ENCODE measurements around the gene KRT17.

KRT17 gene

GRCh38 chr17:41624208-41625101 is at the start of gene KRT17:
KRT17 (minus strand) TSS chr17:41624575; CDS start chr17:41624509, 66 bp downstream.
- no peak for DNase-seq (ENCODE audit: low read depth)

DNA sequence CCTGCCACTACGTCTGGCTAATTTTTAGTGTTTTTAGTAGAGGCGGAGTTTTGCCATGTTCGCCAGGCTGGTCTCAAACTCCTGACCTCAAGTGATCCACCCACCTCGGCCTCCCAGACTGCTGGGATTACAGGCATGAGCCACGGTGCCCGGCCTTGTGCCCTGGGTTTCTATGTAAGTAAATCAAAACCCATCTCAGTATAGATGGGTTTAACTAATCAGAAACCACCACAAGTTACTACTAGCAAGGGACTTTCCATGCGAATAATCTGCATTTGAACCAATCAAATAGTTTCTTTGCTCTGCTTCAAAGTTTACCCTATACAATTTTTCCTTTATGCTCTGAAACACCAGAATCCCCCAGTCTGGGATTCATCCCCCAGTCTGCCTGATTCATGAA is 47.8 kb upstream of the KRT17 start:
- no peak for DNase-seq (ENCODE audit: low read depth)

- no peak for DNase-seq (ENCODE audit: low read depth)
These were observed 43.1 kb upstream of the KRT17 start for GRCh38 chr17:41667280-41668041.

GRCh38 chr17:41666708-41667279 is 42.4 kb upstream of the KRT17 start:
- peak; percentile 72 for DNase-seq (ENCODE audit: low read depth)

DNA sequence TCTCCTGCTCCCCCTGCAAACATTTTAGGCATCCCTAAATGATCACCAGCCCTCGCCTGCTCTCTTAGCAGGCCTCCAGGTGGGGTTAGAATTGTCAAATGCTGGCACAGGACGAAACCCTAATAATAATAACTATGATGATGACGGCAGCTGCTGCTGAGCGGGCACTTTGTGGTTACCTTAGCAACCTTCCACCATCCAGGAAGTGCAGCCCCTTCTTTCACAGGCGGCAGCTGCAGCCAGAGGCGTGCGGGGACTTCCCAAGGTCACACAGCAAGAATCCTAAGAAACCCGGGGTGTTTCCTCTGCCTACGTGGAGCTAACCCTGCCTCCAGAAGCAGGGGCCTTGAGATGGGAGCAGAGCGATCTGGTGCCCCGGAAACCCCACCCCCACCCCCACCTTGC is 41.9 kb upstream of the KRT17 start:
- DNase-seq (ENCODE audit: low read depth) = peak; percentile 41

GRCh38 chr17:41665566-41666236 is 41.3 kb upstream of the KRT17 start:
- peak; percentile 83 for DNase-seq (ENCODE audit: low read depth)

DNA sequence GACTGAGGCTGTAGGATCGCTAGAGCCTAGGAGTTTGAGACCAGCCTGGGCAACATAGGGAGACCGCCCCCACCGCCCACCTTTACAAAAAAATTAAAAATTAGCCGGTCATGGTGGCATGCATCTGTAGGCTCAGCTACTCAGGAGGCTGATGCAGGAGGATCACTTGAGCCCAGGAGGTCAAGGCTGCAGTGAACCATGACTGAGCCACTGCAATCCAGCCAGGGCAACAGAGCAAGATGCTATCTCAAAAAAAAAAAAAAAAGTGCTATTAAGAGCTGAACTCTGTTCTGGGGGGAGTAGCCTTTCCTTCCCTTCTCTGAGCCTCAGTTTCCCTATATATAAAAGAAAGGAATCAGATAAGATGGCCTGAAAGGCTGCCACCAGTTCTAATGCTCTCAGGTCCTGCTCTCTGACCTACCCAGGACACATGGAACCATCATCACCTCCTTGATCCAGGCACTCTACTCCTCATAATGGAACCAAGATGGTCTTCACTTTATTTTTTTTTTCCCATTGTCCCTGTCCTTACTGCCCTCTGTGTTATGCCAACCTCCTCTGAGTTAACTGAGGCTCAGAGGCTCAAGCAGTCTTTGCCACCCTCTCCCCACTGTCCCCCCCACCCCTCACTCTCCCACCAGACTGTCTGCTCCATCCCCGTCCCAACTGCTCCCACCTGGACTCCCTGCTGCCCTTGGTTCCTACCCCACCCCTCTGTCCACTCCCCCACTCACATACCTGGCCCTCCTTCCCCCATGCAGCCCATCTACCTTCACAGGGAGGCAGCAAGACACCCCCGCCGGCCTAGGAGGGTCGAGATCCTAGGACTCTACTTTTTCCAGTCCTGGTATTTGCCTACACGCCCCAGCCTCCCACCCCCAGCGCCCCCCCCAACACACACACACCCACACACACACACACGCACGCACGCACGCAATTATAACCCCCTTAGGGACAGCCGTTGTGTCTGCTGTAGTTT is 40.5 kb upstream of the KRT17 start:
- no peak for DNase-seq (ENCODE audit: low read depth)

DNA sequence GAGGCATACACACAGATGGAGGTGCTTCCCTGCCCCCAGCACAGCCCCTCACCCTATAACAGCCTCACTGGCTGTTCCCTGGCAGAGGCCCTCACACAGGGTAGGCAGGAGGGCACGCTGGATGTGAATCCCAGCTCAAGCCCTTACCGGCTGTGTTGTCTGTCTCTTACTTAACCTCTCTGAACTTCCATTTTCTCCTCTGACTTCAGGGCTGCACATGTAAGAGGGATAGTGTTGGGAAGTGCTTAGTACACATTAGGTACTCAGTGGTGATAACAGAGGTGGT is 39.7 kb upstream of the KRT17 start:
- no peak for DNase-seq (ENCODE audit: low read depth)

- no peak for DNase-seq (ENCODE audit: low read depth)
These were observed 39.2 kb upstream of the KRT17 start for GRCh38 chr17:41663451-41664171.

- DNase-seq (ENCODE audit: low read depth) = no peak
These were observed 35.9 kb upstream of the KRT17 start for GRCh38 chr17:41660221-41660711.

DNA sequence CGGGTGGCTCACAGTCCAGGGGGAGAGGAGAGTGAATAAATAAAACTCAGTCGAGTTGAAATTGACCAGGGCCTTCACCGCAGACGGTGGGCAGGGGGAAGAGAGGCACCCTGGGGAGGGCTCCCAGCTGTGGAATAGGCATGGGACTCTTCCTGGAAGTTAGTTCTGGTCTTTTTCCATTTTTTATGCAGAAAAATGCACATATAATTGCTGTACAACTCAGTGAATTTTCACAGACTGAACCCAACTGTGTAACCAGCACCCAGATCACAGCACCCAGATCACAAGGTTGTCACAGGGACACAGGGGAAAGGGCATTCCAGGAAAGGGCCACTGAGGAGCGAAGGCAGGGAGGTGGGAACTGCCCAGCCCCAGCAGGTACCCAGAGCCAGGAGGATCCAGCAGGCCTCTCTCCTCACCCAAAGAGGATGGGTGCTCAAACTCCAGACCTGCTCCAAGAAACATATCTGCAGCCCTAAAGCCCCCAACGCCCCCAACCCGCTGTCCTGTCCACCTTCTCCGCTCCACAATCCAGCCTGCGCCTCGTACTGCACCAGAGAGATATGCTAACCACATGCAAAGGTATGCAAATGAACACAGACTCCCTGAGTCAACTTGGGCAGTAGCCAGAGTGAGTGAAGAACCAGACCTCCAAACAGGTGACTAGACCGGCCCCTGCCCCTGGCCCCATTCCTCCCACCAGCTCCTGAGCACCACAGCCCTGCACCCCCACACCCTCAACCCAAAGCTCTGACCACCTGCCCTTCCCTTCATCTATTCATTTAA is 35.2 kb upstream of the KRT17 start:
- no peak for DNase-seq (ENCODE audit: low read depth)

DNA sequence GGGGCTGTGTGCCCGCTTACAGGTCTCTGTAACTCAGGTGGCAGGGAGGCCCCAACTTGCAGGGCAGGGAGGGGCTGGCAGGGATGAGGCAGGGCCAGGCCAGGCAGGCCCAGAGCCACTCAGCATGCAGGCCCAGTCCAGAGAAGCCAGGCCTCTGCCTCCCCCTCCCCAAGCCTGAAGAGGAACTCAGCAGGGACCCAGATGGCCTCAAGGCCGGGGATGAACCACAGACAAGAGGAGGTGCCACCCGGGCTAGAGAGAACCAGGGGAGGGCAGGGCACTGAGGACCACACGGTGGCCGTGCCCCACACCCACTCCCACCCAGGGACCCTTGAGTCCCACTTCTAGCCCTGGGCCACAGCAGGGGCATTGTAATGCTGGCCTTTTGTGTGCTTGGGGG is 34.5 kb upstream of the KRT17 start:
- DNase-seq (ENCODE audit: low read depth) = no peak

GRCh38 chr17:41657936-41658335 is 33.6 kb upstream of the KRT17 start:
- DNase-seq (ENCODE audit: low read depth) = no peak

DNA sequence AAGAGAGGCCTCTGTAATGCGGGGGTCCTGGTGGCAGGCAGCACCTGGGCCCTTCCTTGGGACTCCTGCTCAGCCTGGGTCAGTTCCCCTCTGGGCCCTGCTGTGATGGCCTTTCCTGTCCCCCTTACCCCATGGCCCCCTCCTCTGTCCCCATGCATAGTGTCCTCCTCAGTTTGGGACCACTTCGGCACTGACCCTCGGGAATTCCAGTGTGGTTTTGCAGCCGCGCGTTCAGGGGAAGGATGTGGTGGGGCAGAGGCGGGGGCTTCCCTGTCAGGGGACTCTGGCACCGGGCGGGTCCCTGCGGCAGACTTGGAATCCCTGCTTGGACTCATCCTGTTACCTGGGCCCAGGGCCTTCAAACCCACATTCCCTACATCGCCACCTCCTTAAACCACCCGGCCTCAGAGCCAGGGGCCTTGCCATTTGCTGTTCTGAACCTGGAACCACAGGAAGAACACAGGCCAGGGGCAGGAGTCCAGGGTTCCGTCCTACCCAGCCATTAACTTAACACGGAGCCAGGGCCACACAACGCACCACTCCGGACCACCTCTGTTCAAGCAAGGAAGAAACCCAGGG is 32.9 kb upstream of the KRT17 start:
- no peak for DNase-seq (ENCODE audit: low read depth)

DNA sequence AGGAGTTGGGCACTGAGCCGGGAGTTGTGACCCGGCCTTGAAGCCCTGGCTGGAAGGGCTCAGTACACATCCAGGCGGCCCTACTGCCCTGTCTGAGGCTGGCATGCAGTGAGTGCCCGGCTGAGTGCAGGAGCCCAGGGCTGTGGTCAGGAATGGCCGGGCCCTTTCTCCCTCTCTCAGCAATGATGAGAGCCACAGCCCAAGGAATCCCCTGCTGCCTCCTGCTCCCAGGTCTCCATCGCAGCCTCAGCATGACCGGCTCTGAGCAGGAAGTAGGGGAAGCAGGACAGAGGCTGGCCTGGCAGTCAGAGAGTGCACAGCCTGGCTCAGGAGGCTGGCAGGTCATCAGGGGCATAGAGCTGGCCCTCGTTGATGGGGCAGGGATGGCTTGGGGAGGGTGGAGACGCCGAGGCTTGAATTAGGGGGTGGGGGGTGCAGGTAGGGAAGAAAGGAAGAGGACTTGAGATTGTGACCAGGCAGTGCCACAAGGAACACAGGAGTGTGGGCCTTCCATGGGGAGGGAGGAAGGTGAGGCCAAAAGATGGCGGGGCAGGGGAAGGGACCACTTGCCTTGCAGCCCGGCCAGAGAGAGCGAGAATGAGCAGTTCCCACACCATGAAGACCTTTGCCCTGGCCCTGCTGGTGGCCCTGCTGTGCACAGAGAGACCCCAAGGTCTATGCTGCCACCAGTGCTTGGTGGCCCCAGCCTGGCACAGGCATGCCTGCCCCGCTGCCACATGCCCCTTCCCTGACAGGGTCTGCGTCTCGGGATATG is 32.1 kb upstream of the KRT17 start:
- DNase-seq (ENCODE audit: low read depth) = no peak

DNA sequence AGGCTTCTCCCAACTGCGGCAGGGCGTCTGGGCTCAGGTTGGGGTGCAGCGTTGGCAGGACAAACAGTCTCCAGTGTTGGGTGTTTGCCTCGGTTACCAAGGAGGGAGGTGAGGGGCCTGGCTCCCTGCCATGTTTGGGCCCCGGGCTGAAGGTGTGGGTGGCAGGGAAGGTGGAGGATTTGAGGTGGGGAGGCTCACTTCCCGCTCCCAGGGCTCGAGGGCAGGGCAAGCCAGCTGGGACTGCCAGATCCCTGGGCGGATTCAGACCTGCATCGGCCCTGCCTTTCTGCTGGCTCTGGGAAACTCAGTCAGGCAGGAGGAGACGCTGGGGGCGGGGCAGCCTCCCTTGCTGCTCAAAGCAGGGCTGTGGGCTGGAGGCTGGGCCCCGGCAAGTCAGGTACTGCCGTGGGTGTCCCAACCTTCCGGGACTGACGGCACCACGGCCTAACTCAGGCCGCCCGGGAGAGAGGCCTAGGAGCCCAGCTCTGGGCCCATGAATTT is 31.3 kb upstream of the KRT17 start:
- no peak for DNase-seq (ENCODE audit: low read depth)

DNA sequence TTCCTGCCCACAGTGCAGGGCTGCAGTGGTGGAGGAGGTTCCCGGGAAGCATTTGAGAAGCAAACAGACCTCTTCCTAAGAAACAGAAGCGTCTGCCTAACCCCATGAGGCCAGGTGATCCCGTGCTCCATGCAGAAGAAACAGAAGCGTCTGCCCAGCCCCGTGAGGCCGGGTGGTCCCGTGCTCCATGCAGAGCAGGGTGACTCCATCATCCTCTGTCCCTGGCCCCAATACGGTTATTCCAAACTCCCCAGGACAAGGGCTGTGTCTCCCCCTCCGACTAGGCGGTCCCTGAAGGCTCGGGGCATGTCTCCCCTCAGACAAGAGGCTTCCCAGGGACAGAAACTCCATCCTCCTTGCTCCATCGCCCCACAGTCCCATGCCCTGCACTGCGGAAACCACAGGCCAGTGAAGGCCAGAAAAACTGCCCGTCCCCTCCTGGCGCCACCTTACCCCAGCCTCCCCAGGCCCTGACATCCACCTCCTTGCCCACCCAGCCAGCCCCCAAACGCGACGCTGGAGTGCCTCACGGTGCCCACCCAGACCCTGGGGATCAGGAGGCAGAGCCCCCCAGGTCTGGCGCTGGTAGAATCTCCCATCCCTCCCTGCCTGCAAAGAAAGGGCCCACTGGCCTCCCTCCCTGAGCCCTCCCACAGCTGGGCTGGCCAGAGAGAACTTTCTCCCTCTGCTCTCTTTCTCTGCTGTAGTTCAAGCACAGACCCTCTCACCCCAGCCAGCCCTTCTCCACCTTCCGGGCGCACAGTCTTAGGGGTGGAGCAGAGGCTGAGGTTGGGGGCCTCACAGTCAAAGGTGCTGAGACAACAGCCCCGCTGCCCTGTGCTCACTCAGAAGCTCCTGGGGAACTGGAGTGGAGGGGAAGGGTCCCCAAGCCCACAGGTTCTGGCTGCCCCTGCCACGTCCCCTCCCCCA is 30.6 kb upstream of the KRT17 start:
- no peak for DNase-seq (ENCODE audit: low read depth)

Measured in stimulated activated CD8-positive, alpha-beta memory T cell treated with anti-CD3 and anti-CD28 coated beads, Interleukin-12 subunit alpha, Interleukin-12 subunit beta, amount 100 ng/mL, for 4 hours (primary cell).